ENCODE measurements around the gene DENND6A. TPM values are rescaled to one million over a fixed set of nuclear protein-coding genes. Genes with fewer than 3 reads are reported as not detected.
A peak's percentile ranks its signal among the peaks of the same experiment; 100 is the strongest.

The DENND6A gene
- total RNA-seq, 1 donor: 25.3 TPM

DNA sequence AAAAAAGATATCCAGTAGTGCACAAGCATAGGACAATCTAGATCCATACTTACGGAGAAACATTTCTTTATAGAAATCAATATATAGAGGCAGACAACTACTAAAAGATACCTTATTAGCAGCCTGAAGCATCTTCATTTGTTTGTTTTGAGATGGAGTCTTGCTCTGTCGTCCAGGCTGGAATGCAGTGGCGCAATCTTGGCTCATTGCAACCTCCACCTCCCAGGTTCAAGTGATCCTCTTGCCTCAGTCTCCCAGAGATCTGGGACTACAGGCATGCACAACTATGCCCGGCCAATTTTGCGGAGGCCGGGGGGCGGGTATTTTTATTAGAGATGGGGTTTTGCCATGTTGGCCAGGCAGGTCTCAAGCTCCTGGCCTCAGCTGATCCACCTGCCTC lies 45.0 kb upstream of the DENND6A start:
- Histone ChIP-seq H3K4me2 (ENCODE audit: insufficient read depth, low read length) (no peak overlapping the region), H3K79me2 (ENCODE audit: insufficient read depth, low read length) (no peaks in the 10 kb centered on the region), H3K36me3 (ENCODE audit: insufficient read depth, low read length) (no peaks in the 10 kb centered on the region), H3K4me3 (ENCODE audit: insufficient read depth, low read length) (no peak overlapping the region), H4K20me1 (ENCODE audit: insufficient read depth, low read length) (no peaks in the 10 kb centered on the region), H3K9me3 (ENCODE audit: low read depth, low read length) (no peaks in the 10 kb centered on the region), H3K27ac (ENCODE audit: low read depth, low read length) (no peak overlapping the region), H3K27me3 (ENCODE audit: insufficient read depth, low read length) (no peaks in the 10 kb centered on the region), H2AFZ (ENCODE audit: low read length) (no peak overlapping the region), H3K4me1 (ENCODE audit: insufficient read depth, low read length) (no peaks in the 10 kb centered on the region)
- no peak for TF ChIP-seq CTCF (IDR thresholded peaks at IDR 0.05; ENCODE audit: extremely low read depth, low read depth, low read length)
- no peak for DNase-seq (ENCODE audit: insufficient read length, low spot score, missing footprints)

DNA sequence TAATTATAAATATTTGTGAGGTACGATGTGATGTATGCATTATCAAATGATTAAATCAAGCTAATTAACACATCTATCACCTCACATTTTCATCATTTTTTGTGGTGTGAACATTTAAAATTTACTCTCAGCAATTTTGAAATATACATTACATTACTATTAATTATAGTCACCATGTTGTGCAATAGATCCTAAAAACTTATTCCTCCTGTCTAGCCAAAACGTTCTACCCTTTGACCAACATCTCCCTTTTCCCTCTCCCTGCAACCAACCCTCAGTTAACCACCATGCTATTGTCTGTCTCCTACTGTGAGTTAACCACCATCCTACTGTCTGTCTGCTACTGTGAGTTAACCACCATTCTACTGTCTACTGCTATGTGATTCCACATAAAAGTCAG lies 42.5 kb upstream of the DENND6A start:
- Histone ChIP-seq H3K4me1 (ENCODE audit: insufficient read depth, low read length) (peaks cover 5% of the 10 kb centered on the region), H3K27me3 (ENCODE audit: insufficient read depth, low read length) (no peaks in the 10 kb centered on the region), H3K9me3 (ENCODE audit: low read depth, low read length) (no peaks in the 10 kb centered on the region), H3K36me3 (ENCODE audit: insufficient read depth, low read length) (no peaks in the 10 kb centered on the region), H3K4me3 (ENCODE audit: insufficient read depth, low read length) (no peak overlapping the region), H4K20me1 (ENCODE audit: insufficient read depth, low read length) (no peaks in the 10 kb centered on the region), H3K27ac (ENCODE audit: low read depth, low read length) (no peak overlapping the region), H3K79me2 (ENCODE audit: insufficient read depth, low read length) (no peaks in the 10 kb centered on the region), H3K4me2 (ENCODE audit: insufficient read depth, low read length) (no peak overlapping the region), H2AFZ (ENCODE audit: low read length) (no peak overlapping the region)
- DNase-seq (ENCODE audit: insufficient read length, low spot score, missing footprints): no peak
- TF ChIP-seq CTCF (IDR thresholded peaks at IDR 0.05; ENCODE audit: extremely low read depth, low read depth, low read length): no peak

- Histone ChIP-seq H3K4me1 (ENCODE audit: insufficient read depth, low read length) (peaks cover 13% of the 10 kb centered on the region), H3K9me3 (ENCODE audit: low read depth, low read length) (no peaks in the 10 kb centered on the region), H2AFZ (ENCODE audit: low read length) (peak overlapping the region; percentile 22), H4K20me1 (ENCODE audit: insufficient read depth, low read length) (no peaks in the 10 kb centered on the region), H3K4me2 (ENCODE audit: insufficient read depth, low read length) (no peak overlapping the region), H3K27ac (ENCODE audit: low read depth, low read length) (no peak overlapping the region), H3K4me3 (ENCODE audit: insufficient read depth, low read length) (no peak overlapping the region), H3K27me3 (ENCODE audit: insufficient read depth, low read length) (no peaks in the 10 kb centered on the region), H3K79me2 (ENCODE audit: insufficient read depth, low read length) (no peaks in the 10 kb centered on the region), H3K36me3 (ENCODE audit: insufficient read depth, low read length) (no peaks in the 10 kb centered on the region)
- no peak for DNase-seq (ENCODE audit: insufficient read length, low spot score, missing footprints)
- TF ChIP-seq CTCF (IDR thresholded peaks at IDR 0.05; ENCODE audit: extremely low read depth, low read depth, low read length): no peak
These were observed 40.9 kb upstream of the DENND6A start for GRCh38 chr3:57733790-57734189.

GRCh38 chr3:57731311-57731710 lies 38.4 kb upstream of the DENND6A start:
- no peak for DNase-seq (ENCODE audit: insufficient read length, low spot score, missing footprints)
- H3K36me3 ChIP-seq (ENCODE audit: insufficient read depth, low read length): no peaks in the 10 kb centered on the region
- TF ChIP-seq CTCF (IDR thresholded peaks at IDR 0.05; ENCODE audit: extremely low read depth, low read depth, low read length): no peak
- H3K27me3 ChIP-seq (ENCODE audit: insufficient read depth, low read length): no peaks in the 10 kb centered on the region
- no peaks in the 10 kb centered on the region for H4K20me1 ChIP-seq (ENCODE audit: insufficient read depth, low read length)
- H3K27ac ChIP-seq (ENCODE audit: low read depth, low read length): no peak overlapping the region
- no peaks in the 10 kb centered on the region for H3K9me3 ChIP-seq (ENCODE audit: low read depth, low read length)
- H3K79me2 ChIP-seq (ENCODE audit: insufficient read depth, low read length): no peaks in the 10 kb centered on the region
- no peak overlapping the region for H3K4me2 ChIP-seq (ENCODE audit: insufficient read depth, low read length)
- no peak overlapping the region for H2AFZ ChIP-seq (ENCODE audit: low read length)
- no peak overlapping the region for H3K4me3 ChIP-seq (ENCODE audit: insufficient read depth, low read length)
- H3K4me1 ChIP-seq (ENCODE audit: insufficient read depth, low read length): peaks cover 13% of the 10 kb centered on the region
